GM12801 (cell line): ENCODE results near the gene OR1N1.

ENCODE experiments used
- TF ChIP-seq, protein P1 (sequence below): IDR thresholded peaks from one replicate; pipeline ENCODE4 v1.5.1; 2011; ENCODE audit warnings: control low read depth; ENCODE audit not compliant: insufficient read length; ENCODE audit errors: extremely low read depth

OR1N1 gene

DNA sequence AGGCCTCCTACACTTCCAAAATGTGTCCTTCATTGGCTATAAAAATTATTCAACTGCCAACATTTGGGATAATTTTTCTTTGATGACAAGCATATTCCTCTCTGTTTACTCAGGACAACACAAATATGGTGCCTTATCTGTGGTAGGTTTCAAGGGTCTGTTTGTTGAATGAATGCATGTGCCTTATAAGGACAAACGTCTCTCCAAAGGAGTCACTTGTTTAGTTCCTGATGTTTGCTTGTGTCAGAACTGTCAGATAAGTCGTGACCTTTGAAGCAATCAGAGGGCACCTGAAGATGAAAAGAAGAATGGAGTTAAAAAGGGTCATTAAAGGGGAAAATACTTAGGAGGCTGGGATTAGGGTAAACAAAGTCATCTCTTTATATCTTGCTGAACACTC, 20.1 kb downstream of the OR1N1 start:
- TF ChIP-seq, protein P1, sequence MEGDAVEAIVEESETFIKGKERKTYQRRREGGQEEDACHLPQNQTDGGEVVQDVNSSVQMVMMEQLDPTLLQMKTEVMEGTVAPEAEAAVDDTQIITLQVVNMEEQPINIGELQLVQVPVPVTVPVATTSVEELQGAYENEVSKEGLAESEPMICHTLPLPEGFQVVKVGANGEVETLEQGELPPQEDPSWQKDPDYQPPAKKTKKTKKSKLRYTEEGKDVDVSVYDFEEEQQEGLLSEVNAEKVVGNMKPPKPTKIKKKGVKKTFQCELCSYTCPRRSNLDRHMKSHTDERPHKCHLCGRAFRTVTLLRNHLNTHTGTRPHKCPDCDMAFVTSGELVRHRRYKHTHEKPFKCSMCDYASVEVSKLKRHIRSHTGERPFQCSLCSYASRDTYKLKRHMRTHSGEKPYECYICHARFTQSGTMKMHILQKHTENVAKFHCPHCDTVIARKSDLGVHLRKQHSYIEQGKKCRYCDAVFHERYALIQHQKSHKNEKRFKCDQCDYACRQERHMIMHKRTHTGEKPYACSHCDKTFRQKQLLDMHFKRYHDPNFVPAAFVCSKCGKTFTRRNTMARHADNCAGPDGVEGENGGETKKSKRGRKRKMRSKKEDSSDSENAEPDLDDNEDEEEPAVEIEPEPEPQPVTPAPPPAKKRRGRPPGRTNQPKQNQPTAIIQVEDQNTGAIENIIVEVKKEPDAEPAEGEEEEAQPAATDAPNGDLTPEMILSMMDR, result no peak

DNA sequence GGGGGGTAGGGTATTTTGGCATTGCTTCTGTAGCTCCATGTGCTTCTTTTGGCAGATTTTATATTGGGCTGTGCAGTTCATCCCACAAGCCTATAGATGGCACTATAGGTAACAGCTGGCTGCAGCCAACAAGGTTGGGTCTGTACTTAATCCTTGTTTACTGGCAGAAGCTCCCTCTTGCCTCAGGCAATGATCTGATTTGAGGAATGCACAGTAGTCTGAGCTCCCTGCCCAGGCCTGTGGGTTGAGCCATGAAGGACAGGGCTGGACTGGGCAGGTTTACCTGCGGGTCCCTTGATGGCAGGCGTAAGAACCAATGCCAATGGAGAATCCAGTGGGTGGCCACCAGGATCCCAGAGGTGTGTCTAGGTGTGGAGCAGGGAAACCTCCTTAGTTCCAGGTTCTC, 28.2 kb downstream of the OR1N1 start:
- TF ChIP-seq, protein P1, result no peak

DNA sequence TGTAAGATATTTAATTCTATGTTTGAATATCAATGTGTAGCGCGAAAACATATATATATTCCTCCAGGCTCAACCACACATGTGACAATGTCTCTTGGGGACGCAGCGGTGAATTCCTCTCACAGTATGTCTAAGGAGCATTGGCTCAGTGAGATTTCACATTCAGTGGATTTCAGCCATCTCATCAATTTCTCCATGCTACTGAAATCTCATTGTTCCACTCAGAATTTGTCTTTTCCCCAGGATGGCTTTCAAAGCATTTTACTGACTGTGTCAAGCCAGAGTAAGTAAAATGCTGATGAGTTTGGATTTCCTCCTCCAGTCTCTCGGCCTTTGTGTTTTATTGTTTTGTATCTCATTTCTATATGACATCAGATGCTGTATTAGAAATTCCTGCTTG, 48.0 kb downstream of the OR1N1 start:
- TF ChIP-seq, protein P1, result no peak

DNA sequence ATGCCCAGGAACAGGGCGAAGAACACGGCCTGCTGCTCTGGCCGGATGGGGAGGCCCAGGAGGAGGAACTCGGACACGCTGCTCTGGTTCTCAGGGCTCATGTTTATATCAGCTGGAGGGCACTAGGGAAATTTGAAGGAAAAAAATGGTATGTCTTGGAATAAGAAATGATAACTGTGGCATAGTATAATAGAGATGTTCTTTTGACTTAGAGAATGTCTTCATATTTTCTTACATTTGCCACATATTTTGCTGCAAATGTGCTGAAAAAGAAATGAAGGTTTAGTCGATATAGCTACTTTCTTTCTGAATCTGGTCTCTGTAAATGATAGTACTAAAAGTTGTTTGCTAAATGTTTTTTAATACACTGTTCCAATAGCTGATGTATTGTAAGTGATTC, 49.3 kb downstream of the OR1N1 start, which contains the start of gene OR1J1:
Gene OR1J1, minus strand, starts transcription at position 101 of the 400 bp plus-strand sequence. Its CDS starts 0 bp downstream, at position 101.
- TF ChIP-seq, protein P1, result no peak

DNA sequence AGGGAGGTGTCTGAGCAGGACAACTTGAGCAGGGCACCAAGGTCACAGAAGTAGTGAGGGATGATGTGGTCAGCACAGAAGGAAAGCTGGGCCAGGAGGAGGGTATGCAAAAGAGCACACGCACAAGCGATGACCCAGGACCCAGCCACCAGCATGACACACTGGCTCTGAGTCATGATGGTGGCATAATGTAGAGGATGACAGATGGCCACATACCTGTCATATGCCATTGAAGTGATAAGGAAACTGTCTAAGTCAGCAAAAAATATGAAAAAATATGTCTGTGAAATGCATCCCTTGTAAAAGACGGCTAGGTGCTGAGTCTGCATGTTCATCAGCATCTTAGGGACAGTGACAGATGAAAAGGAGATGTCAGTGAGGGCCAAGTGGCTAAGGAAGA, 49.7 kb downstream of the OR1N1 start:
- TF ChIP-seq, protein P1, result no peak
